HepG2 (cell line): ENCODE data around the gene CFAP61. TPM values are rescaled to one million over a fixed set of nuclear protein-coding genes. Genes with fewer than 3 reads are reported as not detected.

Source experiments
- AKAP8 ChIP-seq: sonication (generic); formaldehyde crosslinking; IDR thresholded peaks from 2 replicates; pipeline ENCODE4 v1.5.1; 2020; ENCODE audit warnings: mild to moderate bottlenecking, missing genetic modification reagents
- ATF1 ChIP-seq: IDR thresholded peaks from 2 replicates; pipeline ENCODE4 v1.6.1; 2016; ENCODE audit warnings: mild to moderate bottlenecking, control low read depth
- BCL3 ChIP-seq: sonication (generic); formaldehyde crosslinking; IDR thresholded peaks from 2 replicates; pipeline ENCODE4 v1.5.1; 2020; ENCODE audit warnings: mild to moderate bottlenecking, missing genetic modification reagents, moderate library complexity
- DMAP1 ChIP-seq: IDR thresholded peaks from 2 replicates; pipeline ENCODE4 v1.6.1; 2016
- HNF4A ChIP-seq: sonication (generic); formaldehyde crosslinking; IDR thresholded peaks from 2 replicates; pipeline ENCODE4 v1.4.0; 2020; ENCODE audit warnings: missing genetic modification reagents
- IRF9 ChIP-seq: sonication (generic); formaldehyde crosslinking; IDR thresholded peaks from 2 replicates; pipeline ENCODE4 v1.8.0; 2022; ENCODE audit warnings: missing genetic modification reagents, mild to moderate bottlenecking, borderline replicate concordance
- JUND ChIP-seq: sonication (generic); formaldehyde crosslinking; IDR thresholded peaks from 2 replicates; pipeline ENCODE4 v1.8.0; 2022; ENCODE audit warnings: mild to moderate bottlenecking, missing genetic modification reagents
- LCORL ChIP-seq, 2 experiments: fragments of 450-650 bp in 1 of 2; sonication (generic) in 1 of 2; formaldehyde crosslinking in 1 of 2; IDR thresholded peaks; 2 replicates each; pipeline versions ENCODE4 v1.5.0 to v1.6.1; 2017 to 2020; ENCODE audit warnings: antibody characterized with exemption in 1 of 2, missing genetic modification reagents in 1 of 2
- MIER3 ChIP-seq: IDR thresholded peaks from 2 replicates; pipeline ENCODE4 v1.6.1; 2016; ENCODE audit warnings: missing compliant biosample characterization, borderline replicate concordance
- MIXL1 ChIP-seq: IDR thresholded peaks from 2 replicates; pipeline ENCODE4 v1.6.1; 2016
- PBX2 ChIP-seq: IDR thresholded peaks from 2 replicates; pipeline ENCODE4 v1.6.1; 2016; ENCODE audit warnings: control low read depth
- PHB2 ChIP-seq: fragments of 450-650 bp; IDR thresholded peaks from 2 replicates; pipeline ENCODE4 v1.6.1; 2018; ENCODE audit not compliant: partially characterized antibody
- RAD21 ChIP-seq: fragments of 450-650 bp; formaldehyde crosslinking; IDR thresholded peaks from 2 replicates; pipeline ENCODE4 v1.5.0; 2020; ENCODE audit warnings: mild to moderate bottlenecking
- RELA ChIP-seq: sonication (generic); formaldehyde crosslinking; IDR thresholded peaks from 2 replicates; pipeline ENCODE4 v1.4.0; 2020; ENCODE audit warnings: missing genetic modification reagents
- SIN3A ChIP-seq: IDR thresholded peaks from 2 replicates; pipeline ENCODE4 v1.6.1; 2011; ENCODE audit warnings: low read depth, mild to moderate bottlenecking, control low read depth, low read length, borderline replicate concordance
- TBX3 ChIP-seq: fragments of 450-650 bp; IDR thresholded peaks from 2 replicates; pipeline ENCODE4 v1.6.1; 2017; ENCODE audit warnings: antibody characterized with exemption, mild to moderate bottlenecking, inconsistent platforms, borderline replicate concordance
- ZBTB14 ChIP-seq: sonication (generic); formaldehyde crosslinking; IDR thresholded peaks from 2 replicates; pipeline ENCODE4 v1.4.0; 2020; ENCODE audit warnings: missing genetic modification reagents
- ZMAT3 ChIP-seq: sonication (generic); formaldehyde crosslinking; conservative IDR thresholded peaks from 2 replicates; pipeline ENCODE4 v1.7.0; 2021; ENCODE audit warnings: missing genetic modification reagents
- ZNF12 ChIP-seq: sonication (generic); formaldehyde crosslinking; IDR thresholded peaks from 2 replicates; pipeline ENCODE4 v1.5.0; 2020; ENCODE audit warnings: missing genetic modification reagents
- ZNF24 ChIP-seq: fragments of 450-650 bp; IDR thresholded peaks from 2 replicates; pipeline ENCODE4 v1.6.1; 2017; ENCODE audit warnings: antibody characterized with exemption, mild to moderate bottlenecking
- ZNF503 ChIP-seq: sonication (generic); formaldehyde crosslinking; IDR thresholded peaks from 2 replicates; pipeline ENCODE4 v1.4.0; 2020; ENCODE audit warnings: missing genetic modification reagents
- ZNF562 ChIP-seq: sonication (generic); formaldehyde crosslinking; IDR thresholded peaks from 2 replicates; pipeline ENCODE4 v1.8.0; 2022; ENCODE audit warnings: missing genetic modification reagents, borderline replicate concordance
- ZNF614 ChIP-seq: IDR thresholded peaks from 2 replicates; pipeline ENCODE4 v1.6.1; 2018; ENCODE audit warnings: missing biosample characterization, missing genetic modification reagents, inconsistent platforms, borderline replicate concordance
- ZSCAN12 ChIP-seq: sonication (generic); formaldehyde crosslinking; IDR thresholded peaks from 2 replicates; pipeline ENCODE4 v1.9.0; 2021; ENCODE audit warnings: mild to moderate bottlenecking, missing genetic modification reagents
- ZSCAN30 ChIP-seq: sonication (generic); formaldehyde crosslinking; IDR thresholded peaks from 2 replicates; pipeline ENCODE4 v1.5.0; 2020; ENCODE audit warnings: mild to moderate bottlenecking, missing genetic modification reagents
- polyA plus RNA-seq, 8 experiments: library from polyadenylated mRNA; depleted of rRNA in 3 of 8; stranded (reverse) in 7 of 8; unstranded in 1 of 8; fragments of >200 nt; fragmentation: Illumina TruSeq in 4 of 8; extraction: Trizol in 4 of 8; gene quantifications; 2 replicates each; pipeline versions ENCODE4 v1.2.1 to v1.2.3, GENCODE V29; 2011 to 2016; ENCODE audit warnings: low read depth in 4 of 8, missing spikeins in 1 of 8, mixed read lengths in 1 of 8; ENCODE audit not compliant: insufficient read depth in 1 of 8
- total RNA-seq, 5 experiments: library from RNA; depleted of rRNA; stranded (reverse); fragments of >200 nt; fragmentation: Illumina TruSeq; extraction: Trizol; gene quantifications; 2 replicates each; pipeline ENCODE4 v1.2.3, GENCODE V29; 2016; ENCODE audit warnings: low read depth in 1 of 5

CFAP61 gene
- total and polyA plus RNA-seq, 2 of the 13 experiments (the other 11 are each of a cell fraction or from before 2014, with no cell fraction given), result 0.27 TPM; not detected in 1

GRCh38 chr20:20010639-20011500 lies 41.5 kb upstream of the CFAP61 start (continued):
- TF ChIP-seq IRF9 (CRISPR knock-in tag) (no peak; the same call in 1 of the 2 replicates), JUND (CRISPR knock-in tag) (peak; percentile 59; the same call in 1 of the 2 replicates), PHB2 (no peak), ZNF614 (CRISPR knock-in tag) (peak; percentile 82), ATF1 (CRISPR knock-in tag) (0 out of 2 replicates have a peak, but pooled peaks have one; percentile 25), ZNF12 (CRISPR knock-in tag) (peak; percentile 37; the same call in 1 of the 2 replicates), RELA (CRISPR knock-in tag) (no peak), BCL3 (CRISPR knock-in tag) (no peak), ZSCAN12 (CRISPR knock-in tag) (no peak), MIXL1 (peak; percentile 93), RAD21 (no peak), ZBTB14 (CRISPR knock-in tag) (no peak), AKAP8 (no peak), ZNF503 (peak; percentile 41; the same call in 1 of the 2 replicates), SIN3A (no peak), PBX2 (peak; percentile 63), MIER3 (CRISPR knock-in tag) (peak; percentile 71; the same call in 1 of the 2 replicates), DMAP1 (CRISPR knock-in tag) (peak; percentile 77; the same call in 1 of the 2 replicates), LCORL (IDR thresholded peaks at IDR 0.05) (no peak), LCORL (CRISPR knock-in tag; IDR thresholded peaks at IDR 0.05) (0 out of 2 replicates have a peak, but pooled peaks have one; percentile 45), ZNF562 (CRISPR knock-in tag) (no peak), HNF4A (CRISPR knock-in tag) (peak; percentile 85), ZNF24 (0 out of 2 replicates have a peak, but pooled peaks have one; percentile 22), ZSCAN30 (CRISPR knock-in tag) (no peak), ZMAT3 (CRISPR knock-in tag) (no peak), TBX3 (no peak)
